Parathyroid adenoma (tissue), 2 donors: ENCODE results near the gene TRUB2.

ENCODE experiments used
- H2AFZ ChIP-seq: fragments of 300-600 bp; sonication (generic); one replicate; pipeline ENCODE4 v1.7.0; 2017; ENCODE audit warnings: antibody characterized with exemption, mild to moderate bottlenecking
- H3K27ac ChIP-seq: fragments of 300-600 bp; sonication (generic); one replicate; pipeline ENCODE4 v1.7.0; 2017
- H3K27me3 ChIP-seq: fragments of 300-600 bp; sonication (generic); one replicate; pipeline ENCODE4 v1.7.0; 2017; ENCODE audit warnings: low read length; ENCODE audit not compliant: control insufficient read depth, insufficient read depth
- H3K36me3 ChIP-seq: fragments of 300-600 bp; sonication (generic); one replicate; pipeline ENCODE4 v1.7.0; 2017; ENCODE audit warnings: low read length; ENCODE audit not compliant: control insufficient read depth, insufficient read depth
- H3K4me1 ChIP-seq: fragments of 300-600 bp; sonication (generic); one replicate; pipeline ENCODE4 v1.7.0; 2017; ENCODE audit warnings: control low read depth
- H3K4me2 ChIP-seq: fragments of 300-600 bp; sonication (generic); one replicate; pipeline ENCODE4 v1.7.0; 2017; ENCODE audit warnings: low read length
- H3K4me3 ChIP-seq: fragments of 300-600 bp; sonication (generic); one replicate; pipeline ENCODE4 v1.7.0; 2017; ENCODE audit warnings: low read depth, low read length
- H3K79me2 ChIP-seq: fragments of 300-600 bp; sonication (generic); one replicate; pipeline ENCODE4 v1.7.0; 2017; ENCODE audit warnings: control low read depth
- H3K9ac ChIP-seq: fragments of 300-600 bp; sonication (generic); one replicate; pipeline ENCODE4 v1.7.0; 2017; ENCODE audit warnings: mild to moderate bottlenecking
- H3K9me3 ChIP-seq: fragments of 300-600 bp; sonication (generic); one replicate; pipeline ENCODE4 v1.7.0; 2017; ENCODE audit warnings: low read length; ENCODE audit not compliant: control insufficient read depth
- CTCF ChIP-seq: fragments of 300-600 bp; sonication (generic); IDR thresholded peaks from one replicate; pipeline ENCODE4 v1.7.0; 2017; ENCODE audit warnings: antibody characterized with exemption, mild to moderate bottlenecking
- donor health status: primary hyperparathyroidism.

Gene TRUB2

GRCh38 chr9:128292009-128292408 lies 30.2 kb downstream of the TRUB2 start:
- Histone ChIP-seq H3K79me2 (no peaks in the 10 kb centered on the region), H3K9me3 (no peaks in the 10 kb centered on the region), H3K4me2 (no peak overlapping the region), H3K4me3 (no peak overlapping the region), H2AFZ (no peak overlapping the region), H3K36me3 (no peaks in the 10 kb centered on the region), H3K27me3 (no peaks in the 10 kb centered on the region), H3K27ac (no peak overlapping the region), H3K4me1 (no peaks in the 10 kb centered on the region), H3K9ac (no peak overlapping the region)
- no peak for TF ChIP-seq CTCF

- Histone ChIP-seq H3K4me3 (no peak overlapping the region), H3K9me3 (no peaks in the 10 kb centered on the region), H2AFZ (no peak overlapping the region), H3K9ac (no peak overlapping the region), H3K4me2 (no peak overlapping the region), H3K27ac (no peak overlapping the region), H3K4me1 (no peaks in the 10 kb centered on the region), H3K36me3 (no peaks in the 10 kb centered on the region), H3K27me3 (no peaks in the 10 kb centered on the region), H3K79me2 (no peaks in the 10 kb centered on the region)
- TF ChIP-seq CTCF, result no peak
Measured at GRCh38 chr9:128288273-128289004, 33.8 kb downstream of the TRUB2 start.

GRCh38 chr9:128286440-128286839 lies 35.8 kb downstream of the TRUB2 start:
- Histone ChIP-seq H2AFZ (no peak overlapping the region), H3K4me1 (peaks cover under 1% of the 10 kb centered on the region), H3K27me3 (no peaks in the 10 kb centered on the region), H3K9me3 (no peaks in the 10 kb centered on the region), H3K9ac (no peak overlapping the region), H3K4me3 (no peak overlapping the region), H3K36me3 (no peaks in the 10 kb centered on the region), H3K79me2 (no peaks in the 10 kb centered on the region), H3K27ac (no peak overlapping the region), H3K4me2 (no peak overlapping the region)
- TF ChIP-seq CTCF, result no peak

GRCh38 chr9:128285033-128285784 lies 37.0 kb downstream of the TRUB2 start:
- Histone ChIP-seq H3K4me2 (no peak overlapping the region), H3K4me3 (no peak overlapping the region), H3K4me1 (peaks cover 4% of the 10 kb centered on the region), H3K9ac (no peak overlapping the region), H3K27ac (no peak overlapping the region), H2AFZ (no peak overlapping the region), H3K9me3 (no peaks in the 10 kb centered on the region), H3K27me3 (no peaks in the 10 kb centered on the region), H3K79me2 (no peaks in the 10 kb centered on the region), H3K36me3 (no peaks in the 10 kb centered on the region)
- no peak for TF ChIP-seq CTCF
